PC-9 (cell line): ENCODE results near the gene SNX11. TPM values are rescaled to one million over a fixed set of nuclear protein-coding genes. Genes with fewer than 3 reads are reported as not detected.

ENCODE experiments used
- BruUV-seq: library from RNA; stranded (reverse); fragments of 400-500 nt; replicated peaks from 2 replicates; lab custom pipeline; 2021; lab: Mats Ljungman, UMichigan
- CTCF ChIA-PET: fragments of 300-600 bp; sonication (Branson Sonifier 250); formaldehyde crosslinking; loops from one replicate; lab custom pipeline; 2022; ENCODE audit warnings: antibody characterized with exemption; lab: Charles Lee
- POLR2A ChIA-PET: fragments of 300-600 bp; sonication (Branson Sonifier 250); formaldehyde crosslinking; loops from one replicate; lab custom pipeline; 2022; ENCODE audit warnings: antibody characterized with exemption; ENCODE audit not compliant: unreplicated experiment; lab: Charles Lee
- DNase-seq, 2 experiments: peaks; one replicate each; pipeline versions ENCODE4 v3.0.0 to v3.0.0-alpha.2; 2015 to 2022; ENCODE audit warnings: mixed read lengths in 1 of 2
- H2AFZ ChIP-seq: fragments of 200-600 bp; sonication (generic); 2 replicates; pipeline ENCODE4 v1.8.1; 2017; ENCODE audit warnings: antibody characterized with exemption
- H3F3A ChIP-seq: fragments of 200-600 bp; sonication (generic); 2 replicates; pipeline ENCODE4 v1.8.1; 2017; ENCODE audit warnings: antibody characterized with exemption, mild to moderate bottlenecking, low read depth; ENCODE audit not compliant: insufficient read depth
- H3K27ac ChIP-seq: fragments of 200-600 bp; sonication (generic); 2 replicates; pipeline ENCODE4 v1.6.1; 2016; ENCODE audit warnings: mixed run types
- H3K27me3 ChIP-seq: fragments of 200-600 bp; sonication (generic); 2 replicates; pipeline ENCODE4 v1.6.1; 2016; ENCODE audit warnings: low read depth, mixed run types; ENCODE audit not compliant: insufficient read depth
- H3K36me3 ChIP-seq: fragments of 200-600 bp; sonication (generic); 2 replicates; pipeline ENCODE4 v1.6.1; 2016; ENCODE audit warnings: low read depth, mixed run types
- H3K4me1 ChIP-seq: fragments of 200-600 bp; sonication (generic); replicated peaks from 2 replicates; pipeline ENCODE4 v1.6.1; 2016; ENCODE audit warnings: mixed run types; ENCODE audit not compliant: insufficient read depth
- H3K4me2 ChIP-seq: fragments of 200-600 bp; sonication (generic); 2 replicates; pipeline ENCODE4 v1.6.1; 2017; ENCODE audit warnings: mixed run types
- H3K4me3 ChIP-seq: fragments of 200-600 bp; sonication (generic); 2 replicates; pipeline ENCODE4 v1.6.1; 2016; ENCODE audit warnings: mixed run types
- H3K79me2 ChIP-seq: fragments of 200-600 bp; sonication (generic); 2 replicates; pipeline ENCODE4 v1.6.1; 2017; ENCODE audit warnings: low read depth, mixed run types
- H3K9me2 ChIP-seq: fragments of 200-600 bp; sonication (generic); 2 replicates; pipeline ENCODE4 v1.8.1; 2017; ENCODE audit warnings: mild to moderate bottlenecking; ENCODE audit not compliant: insufficient read depth
- H3K9me3 ChIP-seq: fragments of 200-600 bp; sonication (generic); 2 replicates; pipeline ENCODE4 v1.8.1; 2016; ENCODE audit warnings: low read depth; ENCODE audit not compliant: insufficient read depth
- H4K20me1 ChIP-seq: fragments of 200-600 bp; sonication (generic); 2 replicates; pipeline ENCODE4 v1.8.1; 2017; ENCODE audit not compliant: insufficient read depth
- EZH2 ChIP-seq: fragments of 200-600 bp; sonication (generic); IDR thresholded peaks from 2 replicates; pipeline ENCODE4 v1.8.0; 2017; ENCODE audit warnings: antibody characterized with exemption, low read depth
- intact Hi-C: fragments of 100-400 bp; cut with micrococcal nuclease; formaldehyde crosslinking; loops from one replicate; pipeline ENCODE4 v1.10.0; 2022; ENCODE audit not compliant: unreplicated experiment
- total RNA-seq: library from RNA; stranded (reverse); gene quantifications from 2 replicates; pipeline ENCODE4 v1.2.3, GENCODE V29; 2021
- TF ChIP-seq, protein P1 (sequence below): fragments of 200-600 bp; sonication (generic); conservative IDR thresholded peaks from 2 replicates; pipeline ENCODE4 v1.6.1; 2017; ENCODE audit warnings: mixed run types, antibody characterized with exemption, mild to moderate bottlenecking, moderate library complexity

Gene SNX11
- total RNA-seq, 1 experiment from 2014 or later, result 16.0 TPM

DNA sequence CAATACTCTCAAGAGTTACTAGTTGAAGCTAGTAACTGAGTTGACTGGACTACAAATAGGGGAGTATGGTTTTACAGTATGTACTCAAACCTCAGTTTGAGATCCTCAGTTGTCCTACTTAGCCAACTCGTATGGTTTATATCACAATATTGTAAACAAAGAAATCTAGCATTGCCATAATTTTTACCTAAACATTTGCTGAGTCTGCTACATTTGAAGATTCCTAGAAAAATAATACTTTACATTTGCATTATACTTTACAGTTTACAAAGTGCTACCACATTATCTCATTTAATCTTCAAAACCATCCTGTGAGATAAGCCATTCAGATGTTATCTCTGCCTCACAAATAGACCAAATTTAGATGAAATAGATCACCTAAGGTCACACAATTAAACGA is 22.6 kb upstream of the SNX11 start:
- H3K36me3 ChIP-seq, result no peaks in the 10 kb centered on the region
- BruUV-seq, result no TSS peak
- H3K4me1 ChIP-seq, result no peaks in the 10 kb centered on the region
- POLR2A ChIA-PET, result no interaction called here
- no peaks in the 10 kb centered on the region for H3K9me2 ChIP-seq
- H3K9me3 ChIP-seq, result no peaks in the 10 kb centered on the region
- H3K27me3 ChIP-seq, result no peaks in the 10 kb centered on the region
- intact Hi-C loops, result no loop called here
- peaks cover 88% of the 10 kb centered on the region for H3K79me2 ChIP-seq
- no peak overlapping the region for H3K4me3 ChIP-seq
- H3K27ac ChIP-seq, result no peak overlapping the region
- H4K20me1 ChIP-seq, result peaks cover 46% of the 10 kb centered on the region
- H2AFZ ChIP-seq, result no peak overlapping the region
- no peak overlapping the region for H3K4me2 ChIP-seq
- peaks cover 30% of the 10 kb centered on the region for H3F3A ChIP-seq
- DNase-seq, result no peak
- TF ChIP-seq, protein P1, sequence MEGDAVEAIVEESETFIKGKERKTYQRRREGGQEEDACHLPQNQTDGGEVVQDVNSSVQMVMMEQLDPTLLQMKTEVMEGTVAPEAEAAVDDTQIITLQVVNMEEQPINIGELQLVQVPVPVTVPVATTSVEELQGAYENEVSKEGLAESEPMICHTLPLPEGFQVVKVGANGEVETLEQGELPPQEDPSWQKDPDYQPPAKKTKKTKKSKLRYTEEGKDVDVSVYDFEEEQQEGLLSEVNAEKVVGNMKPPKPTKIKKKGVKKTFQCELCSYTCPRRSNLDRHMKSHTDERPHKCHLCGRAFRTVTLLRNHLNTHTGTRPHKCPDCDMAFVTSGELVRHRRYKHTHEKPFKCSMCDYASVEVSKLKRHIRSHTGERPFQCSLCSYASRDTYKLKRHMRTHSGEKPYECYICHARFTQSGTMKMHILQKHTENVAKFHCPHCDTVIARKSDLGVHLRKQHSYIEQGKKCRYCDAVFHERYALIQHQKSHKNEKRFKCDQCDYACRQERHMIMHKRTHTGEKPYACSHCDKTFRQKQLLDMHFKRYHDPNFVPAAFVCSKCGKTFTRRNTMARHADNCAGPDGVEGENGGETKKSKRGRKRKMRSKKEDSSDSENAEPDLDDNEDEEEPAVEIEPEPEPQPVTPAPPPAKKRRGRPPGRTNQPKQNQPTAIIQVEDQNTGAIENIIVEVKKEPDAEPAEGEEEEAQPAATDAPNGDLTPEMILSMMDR, result no peak
- TF ChIP-seq EZH2, result no peak
- CTCF ChIA-PET, result no interaction called here

- intact Hi-C loops, result no loop called here
- no TSS peak for BruUV-seq
- no peak overlapping the region for H3K27ac ChIP-seq
- no peak overlapping the region for H3K4me3 ChIP-seq
- peaks cover 17% of the 10 kb centered on the region; the same call in 1 of the 2 replicates for H3F3A ChIP-seq
- no peaks in the 10 kb centered on the region for H3K9me3 ChIP-seq
- H3K36me3 ChIP-seq, result peaks cover 20% of the 10 kb centered on the region; the same call in 1 of the 2 replicates
- H3K9me2 ChIP-seq, result no peaks in the 10 kb centered on the region
- ChIA-PET CTCF (no interaction called here), POLR2A (no interaction called here)
- no peak for DNase-seq
- H4K20me1 ChIP-seq, result peaks cover 86% of the 10 kb centered on the region
- H2AFZ ChIP-seq, result no peak overlapping the region
- no peak overlapping the region for H3K4me2 ChIP-seq
- no peaks in the 10 kb centered on the region for H3K27me3 ChIP-seq
- TF ChIP-seq, protein P1, result no peak
- no peak for TF ChIP-seq EZH2
- peaks cover 100% of the 10 kb centered on the region for H3K79me2 ChIP-seq
- 0 out of 2 replicates have a peak, but pooled peaks cover 8% of the 10 kb centered on the region for H3K4me1 ChIP-seq
These were observed 14.1 kb upstream of the SNX11 start for GRCh38 chr17:48093341-48094045.

- Histone ChIP-seq H3K9me3 (no peaks in the 10 kb centered on the region), H3K4me1 (peaks cover 21% of the 10 kb centered on the region), H3K36me3 (peaks cover 16% of the 10 kb centered on the region; the same call in 1 of the 2 replicates), H3K4me3 (no peak overlapping the region), H3K4me2 (no peak overlapping the region), H4K20me1 (peaks cover 90% of the 10 kb centered on the region), H3F3A (peaks cover 34% of the 10 kb centered on the region), H3K79me2 (peaks cover 100% of the 10 kb centered on the region), H3K27me3 (no peaks in the 10 kb centered on the region), H3K27ac (no peak overlapping the region), H2AFZ (no peak overlapping the region), H3K9me2 (no peaks in the 10 kb centered on the region)
- ChIA-PET CTCF (no interaction called here), POLR2A (interaction anchor here (0.7 kb wide), 1 partner anchor 136 kb away, joined by 5 read pairs; no protein-coding TSS in a partner anchor)
- TF ChIP-seq, protein P1, result no peak
- TF ChIP-seq EZH2, result no peak
- DNase-seq, result no peak
- BruUV-seq, result no TSS peak
- intact Hi-C loops, result no loop called here
These were observed 12.0 kb upstream of the SNX11 start for GRCh38 chr17:48095611-48096010.
